Hematopoietic multipotent progenitor cell treated with erythropoietin and hydrocortisone succinate and interleukin-3 and kit ligand, for 6 days (in vitro differentiated cells): ENCODE measurements around the gene ZNF787.
A peak's percentile ranks its signal among the peaks of the same experiment; 100 is the strongest.

Experiments
- DNase-seq: peaks from one replicate; pipeline ENCODE4 v3.0.0-alpha.2; 2015

Gene ZNF787

GRCh38 chr19:56142897-56143434, 21.9 kb upstream of the ZNF787 start:
- no peak for DNase-seq

- DNase-seq: no peak
Observed at GRCh38 chr19:56142087-56142787, 21.1 kb upstream of the ZNF787 start.

- peak; percentile 66 for DNase-seq
Observed at GRCh38 chr19:56141417-56141993, 20.4 kb upstream of the ZNF787 start.

- DNase-seq: peak; percentile 99
Observed at GRCh38 chr19:56140583-56141416, 19.7 kb upstream of the ZNF787 start, which contains the start of gene ZNF444. Gene ZNF444, plus strand, starts transcription at chr19:56141287. Its CDS starts 5,625 bp downstream, at chr19:56146912.

GRCh38 chr19:56139847-56140582, 18.9 kb upstream of the ZNF787 start:
- peak; percentile 71 for DNase-seq

GRCh38 chr19:56138069-56138468, 17.0 kb upstream of the ZNF787 start:
- DNase-seq: no peak

- DNase-seq: no peak
Observed at GRCh38 chr19:56137405-56137804, 16.3 kb upstream of the ZNF787 start.

- no peak for DNase-seq
Observed at GRCh38 chr19:56136362-56136761, 15.3 kb upstream of the ZNF787 start.

- DNase-seq: no peak
Observed at GRCh38 chr19:56134654-56134921, 13.5 kb upstream of the ZNF787 start.

GRCh38 chr19:56133858-56134653, 13.0 kb upstream of the ZNF787 start:
- peak; percentile 58 for DNase-seq

- DNase-seq: no peak
Observed at GRCh38 chr19:56132316-56132822, 11.3 kb upstream of the ZNF787 start.

GRCh38 chr19:56131651-56132050, 10.6 kb upstream of the ZNF787 start:
- DNase-seq: no peak

GRCh38 chr19:56130006-56130405, 8.9 kb upstream of the ZNF787 start:
- DNase-seq: no peak

GRCh38 chr19:56126983-56127780, 6.1 kb upstream of the ZNF787 start:
- no peak for DNase-seq

- peak; percentile 93 for DNase-seq
Observed at GRCh38 chr19:56125806-56126590, 4.9 kb upstream of the ZNF787 start.

- DNase-seq: no peak
Observed at GRCh38 chr19:56124578-56124977, 3.5 kb upstream of the ZNF787 start.

GRCh38 chr19:56123266-56123891, 2.3 kb upstream of the ZNF787 start:
- DNase-seq: no peak

- peak; percentile 88 for DNase-seq
Observed at GRCh38 chr19:56120371-56121179, 520 bp downstream of the ZNF787 start.

GRCh38 chr19:56120002-56120370, 1.1 kb downstream of the ZNF787 start:
- DNase-seq: no peak
